H1 (cell line): ENCODE data around the gene C19orf25. TPM values are rescaled to one million over a fixed set of nuclear protein-coding genes. Genes with fewer than 3 reads are reported as not detected.

Experiments used
- CTCF ChIA-PET: fragments of 300-600 bp; sonication (Branson Sonifier 250); formaldehyde crosslinking; loops from one replicate; lab custom pipeline; 2021; ENCODE audit not compliant: partially characterized antibody; lab: Charles Lee
- POLR2A ChIA-PET: fragments of 300-600 bp; sonication (Branson Sonifier 250); formaldehyde crosslinking; loops from one replicate; lab custom pipeline; 2021; ENCODE audit warnings: inconsistent platforms; ENCODE audit not compliant: partially characterized antibody; lab: Charles Lee
- DNase-seq, 2 experiments: peaks; one replicate each; pipeline versions ENCODE4 v3.0.0 to v3.0.0-alpha.2; 2010 to 2022; ENCODE audit warnings: low spot score in 2 of 2, low read depth in 1 of 2, mixed read lengths in 1 of 2
- FAIRE-seq: peaks from 2 replicates; lab custom pipeline; 2011; peaks lifted over from hg19 to GRCh38; lab: Jason Lieb, UNC
- H2AFZ ChIP-seq: 2 replicates; pipeline ENCODE4 v1.8.1; 2012; ENCODE audit warnings: low read length, inconsistent platforms
- H2AK5ac ChIP-seq: 2 replicates; pipeline ENCODE4 v1.6.1; 2013; ENCODE audit warnings: low read depth, low read length
- H2BK120ac ChIP-seq: replicated peaks from 2 replicates; pipeline ENCODE3; 2013; ENCODE audit warnings: low read depth, low read length, inconsistent platforms
- H2BK12ac ChIP-seq: 2 replicates; pipeline ENCODE4 v1.6.1; 2013; ENCODE audit warnings: low read depth, low read length
- H2BK15ac ChIP-seq: 2 replicates; pipeline ENCODE4 v1.6.1; 2013; ENCODE audit warnings: low read length
- H2BK20ac ChIP-seq: 2 replicates; pipeline ENCODE4 v1.6.1; 2013; ENCODE audit warnings: low read length
- H2BK5ac ChIP-seq: 2 replicates; pipeline ENCODE4 v1.6.1; 2013; ENCODE audit warnings: low read depth, low read length
- H3K14ac ChIP-seq: 2 replicates; pipeline ENCODE4 v1.6.1; 2013; ENCODE audit warnings: inconsistent platforms; ENCODE audit not compliant: insufficient read length
- H3K18ac ChIP-seq: 2 replicates; pipeline ENCODE4 v1.6.1; 2013; ENCODE audit warnings: low read length; ENCODE audit errors: extremely low read depth
- H3K23ac ChIP-seq: 2 replicates; pipeline ENCODE4 v1.6.1; 2013; ENCODE audit warnings: inconsistent platforms; ENCODE audit not compliant: insufficient read length
- H3K23me2 ChIP-seq: 2 replicates; pipeline ENCODE4 v1.6.1; 2013; ENCODE audit warnings: low read depth, low read length
- H3K27ac ChIP-seq: 2 replicates; pipeline ENCODE4 v1.6.1; 2011; ENCODE audit warnings: low read depth, low read length, inconsistent platforms
- H3K27me3 ChIP-seq, 4 experiments: replicated peaks in 1 of 4; 1 replicate in 1 of 4; 2 replicates in 3 of 4; pipeline versions ENCODE4 v1.6.1 to v1.8.1; 2011 to 2013; ENCODE audit warnings: low read length in 3 of 4, mild to moderate bottlenecking in 3 of 4, inconsistent platforms in 2 of 4, mixed read lengths in 2 of 4, moderate library complexity in 1 of 4; ENCODE audit not compliant: control insufficient read depth in 3 of 4, insufficient read depth in 3 of 4; ENCODE audit errors: extremely low read depth in 1 of 4
- H3K36me3 ChIP-seq, 4 experiments: 2 replicates each; pipeline versions ENCODE4 v1.6.1 to v1.8.1; 2011 to 2013; ENCODE audit warnings: mild to moderate bottlenecking in 4 of 4, low read length in 3 of 4, moderate library complexity in 2 of 4, control low read depth in 1 of 4, inconsistent platforms in 1 of 4; ENCODE audit not compliant: insufficient read depth in 4 of 4, control insufficient read depth in 2 of 4
- H3K4ac ChIP-seq: replicated peaks from 2 replicates; pipeline ENCODE3; 2013; ENCODE audit warnings: low read length, low read depth, mixed read lengths, inconsistent platforms; ENCODE audit not compliant: insufficient read length
- H3K4me1 ChIP-seq, 4 experiments: replicated peaks in 1 of 4; 1 replicate in 1 of 4; 2 replicates in 3 of 4; pipeline versions ENCODE4 v1.6.1 to v1.8.1; 2011 to 2013; ENCODE audit warnings: low read length in 3 of 4, inconsistent platforms in 2 of 4, mixed read lengths in 1 of 4; ENCODE audit not compliant: insufficient read depth in 4 of 4, control insufficient read depth in 3 of 4
- H3K4me2 ChIP-seq, 2 experiments: 2 replicates each; pipeline versions ENCODE4 v1.6.1 to v1.8.1; 2011 to 2013; ENCODE audit warnings: low read depth in 2 of 2, low read length in 2 of 2, control low read depth in 1 of 2, inconsistent platforms in 1 of 2, mild to moderate bottlenecking in 1 of 2; ENCODE audit not compliant: insufficient read depth in 1 of 2
- H3K4me3 ChIP-seq, 4 experiments: fragments of 200-600, 300-600 bp in 1 of 4; sonication (generic), shearing (Covaris generic), sonication (Bioruptor Twin) in 1 of 4; 2 replicates each; pipeline versions ENCODE4 v1.5.1 to v1.8.1; 2011 to 2016; ENCODE audit warnings: low read length in 4 of 4, low read depth in 3 of 4, control low read depth in 2 of 4, inconsistent platforms in 2 of 4, mild to moderate bottlenecking in 2 of 4, mixed read lengths in 1 of 4, moderate library complexity in 1 of 4; ENCODE audit not compliant: insufficient read depth in 2 of 4; ENCODE audit errors: extremely low read depth in 1 of 4
- H3K56ac ChIP-seq: replicated peaks from 2 replicates; pipeline ENCODE3; 2013; ENCODE audit warnings: low read depth, mild to moderate bottlenecking, mixed read lengths, low read length, inconsistent platforms; ENCODE audit not compliant: insufficient read length
- H3K79me1 ChIP-seq: 2 replicates; pipeline ENCODE4 v1.6.1; 2013; ENCODE audit warnings: low read depth, low read length, control low read depth
- H3K79me2 ChIP-seq, 2 experiments: 2 replicates each; pipeline versions ENCODE4 v1.6.1 to v1.8.1; 2012 to 2013; ENCODE audit warnings: low read length in 2 of 2, mild to moderate bottlenecking in 2 of 2, inconsistent platforms in 1 of 2; ENCODE audit not compliant: insufficient read depth in 2 of 2, control insufficient read depth in 1 of 2
- H3K9ac ChIP-seq, 4 experiments: replicated peaks in 1 of 4; 1 replicate in 1 of 4; 2 replicates in 3 of 4; pipeline versions ENCODE4 v1.6.1 to v1.8.1; 2011 to 2013; ENCODE audit warnings: low read depth in 3 of 4, low read length in 3 of 4, control low read depth in 2 of 4, mild to moderate bottlenecking in 2 of 4, moderate library complexity in 2 of 4, inconsistent platforms in 1 of 4; ENCODE audit errors: extremely low read depth in 1 of 4
- H3K9me3 ChIP-seq, 2 experiments: 2 replicates each; pipeline versions ENCODE4 v1.6.1 to v1.8.1; 2012 to 2013; ENCODE audit warnings: mild to moderate bottlenecking in 2 of 2, moderate library complexity in 2 of 2, control low read depth in 1 of 2, inconsistent platforms in 1 of 2, low read depth in 1 of 2, low read length in 1 of 2, mixed read lengths in 1 of 2; ENCODE audit not compliant: insufficient read depth in 2 of 2
- H4K20me1 ChIP-seq, 2 experiments: replicated peaks in 1 of 2; 2 replicates each; pipeline versions ENCODE3 to v1.8.1; 2011 to 2013; ENCODE audit warnings: inconsistent platforms in 2 of 2, low read length in 2 of 2, mild to moderate bottlenecking in 1 of 2; ENCODE audit not compliant: insufficient read depth in 2 of 2, control insufficient read depth in 1 of 2
- H4K5ac ChIP-seq: 2 replicates; pipeline ENCODE4 v1.6.1; 2013; ENCODE audit warnings: low read length, low read depth, mixed read lengths, inconsistent platforms; ENCODE audit not compliant: insufficient read length
- H4K8ac ChIP-seq: 2 replicates; pipeline ENCODE4 v1.8.0; 2013; ENCODE audit warnings: mild to moderate bottlenecking, moderate library complexity, low read length, inconsistent platforms; ENCODE audit not compliant: insufficient read depth; ENCODE audit errors: extremely low read depth
- H4K91ac ChIP-seq: replicated peaks from 2 replicates; pipeline ENCODE3; 2013; ENCODE audit warnings: low read length, mixed read lengths, inconsistent platforms; ENCODE audit not compliant: insufficient read length
- BRCA1 ChIP-seq: IDR thresholded peaks from 2 replicates; pipeline ENCODE4 v1.6.1; 2012; ENCODE audit warnings: low read depth, low read length, improper control_type of control experiment
- CHD1 ChIP-seq: IDR thresholded peaks from 2 replicates; pipeline ENCODE4 v1.6.1; 2012; ENCODE audit warnings: low read depth, low read length, improper control_type of control experiment
- CREB1 ChIP-seq: IDR thresholded peaks from 2 replicates; pipeline ENCODE4 v1.6.1; 2012; ENCODE audit warnings: inconsistent platforms
- EZH2 ChIP-seq: fragments of 200-600 bp; sonication (generic); IDR thresholded peaks from 2 replicates; pipeline ENCODE4 v1.7.1; 2012; ENCODE audit warnings: low read depth, mild to moderate bottlenecking, moderate library complexity, low read length, inconsistent platforms; ENCODE audit not compliant: severe bottlenecking
- HDAC2 ChIP-seq, 2 experiments: fragments of 300-600 bp in 1 of 2; sonication (generic) in 1 of 2; IDR thresholded peaks; 2 replicates each; pipeline ENCODE4 v1.6.1; 2011 to 2012; ENCODE audit warnings: low read depth in 2 of 2, low read length in 2 of 2, mild to moderate bottlenecking in 2 of 2, moderate library complexity in 2 of 2, borderline replicate concordance in 1 of 2, inconsistent platforms in 1 of 2
- JUN ChIP-seq: IDR thresholded peaks from 2 replicates; pipeline ENCODE4 v1.6.1; 2011; ENCODE audit warnings: low read depth, mild to moderate bottlenecking, improper control_type of control experiment, low read length
- NRF1 ChIP-seq: IDR thresholded peaks from 2 replicates; pipeline ENCODE4 v1.6.1; 2011; ENCODE audit warnings: mild to moderate bottlenecking, low read depth, low read length, improper control_type of control experiment
- POLR2A ChIP-seq, 2 experiments: IDR thresholded peaks; 1 replicate in 1 of 2; 2 replicates in 1 of 2; pipeline ENCODE4 v1.6.1; 2011; ENCODE audit warnings: low read depth in 2 of 2, low read length in 2 of 2, mild to moderate bottlenecking in 2 of 2; ENCODE audit errors: control extremely low read depth in 1 of 2
- RAD21 ChIP-seq, 2 experiments: IDR thresholded peaks in 1 of 2; conservative IDR thresholded peaks in 1 of 2; 2 replicates each; pipeline ENCODE4 v1.6.1; 2011; ENCODE audit warnings: low read depth in 2 of 2, low read length in 2 of 2, improper control_type of control experiment in 1 of 2, inconsistent platforms in 1 of 2, mild to moderate bottlenecking in 1 of 2, moderate library complexity in 1 of 2
- SIRT6 ChIP-seq: IDR thresholded peaks from one replicate; pipeline ENCODE4 v1.7.1; 2012; ENCODE audit warnings: low read length, inconsistent platforms
- SP1 ChIP-seq: IDR thresholded peaks from 2 replicates; pipeline ENCODE4 v1.6.1; 2011; ENCODE audit warnings: low read depth, low read length
- WGBS, 2 experiments: shearing (Covaris generic) in 1 of 2; methylation state at CpG; one replicate each; pipeline versions ENCODE4 v1.1.6 to v1.1.7; 2013 to 2015; ENCODE audit warnings: low lambda C conversion rate in 2 of 2, mixed read lengths in 2 of 2, inconsistent platforms in 1 of 2, low coverage in 1 of 2, missing lambda C conversion rate in 1 of 2; ENCODE audit not compliant: insufficient replicate concordance in 2 of 2, insufficient coverage in 1 of 2, insufficient read length in 1 of 2; ENCODE audit errors: extremely low coverage in 1 of 2, missing lambda C conversion rate in 1 of 2; 5-methylcytosine and 5-hydroxymethylcytosine counted together
- polyA plus RNA-seq, 7 experiments: library from polyadenylated mRNA; depleted of rRNA in 3 of 7; stranded (reverse) in 5 of 7; unstranded in 2 of 7; fragments of >200 nt in 5 of 7; fragments of 200-250 nt in 2 of 7; gene quantifications; 1 replicate in 5 of 7; 2 replicates in 1 of 7; 4 replicates in 1 of 7; pipeline versions ENCODE4 v1.2.1 to v1.2.3, GENCODE V29; 2011 to 2013; ENCODE audit warnings: missing spikeins in 2 of 7, mixed read lengths in 2 of 7
- total RNA-seq: library from RNA; stranded (reverse); fragmentation: NEBNext Ultra II Directional; extraction: Animal tissue kit (Norgen Biotek cat#: 25700); gene quantifications from 2 replicates; pipeline ENCODE4 v1.2.1, GENCODE V29; 2021
- TF ChIP-seq, protein P1 (sequence below): IDR thresholded peaks from 2 replicates; pipeline ENCODE4 v1.6.1; 2012; ENCODE audit warnings: inconsistent platforms

Gene C19orf25
- total and polyA plus RNA-seq, 2 of the 8 experiments (the other 6 are each of a cell fraction or from before 2014, with no cell fraction given): 41.3 to 67.4 TPM

DNA sequence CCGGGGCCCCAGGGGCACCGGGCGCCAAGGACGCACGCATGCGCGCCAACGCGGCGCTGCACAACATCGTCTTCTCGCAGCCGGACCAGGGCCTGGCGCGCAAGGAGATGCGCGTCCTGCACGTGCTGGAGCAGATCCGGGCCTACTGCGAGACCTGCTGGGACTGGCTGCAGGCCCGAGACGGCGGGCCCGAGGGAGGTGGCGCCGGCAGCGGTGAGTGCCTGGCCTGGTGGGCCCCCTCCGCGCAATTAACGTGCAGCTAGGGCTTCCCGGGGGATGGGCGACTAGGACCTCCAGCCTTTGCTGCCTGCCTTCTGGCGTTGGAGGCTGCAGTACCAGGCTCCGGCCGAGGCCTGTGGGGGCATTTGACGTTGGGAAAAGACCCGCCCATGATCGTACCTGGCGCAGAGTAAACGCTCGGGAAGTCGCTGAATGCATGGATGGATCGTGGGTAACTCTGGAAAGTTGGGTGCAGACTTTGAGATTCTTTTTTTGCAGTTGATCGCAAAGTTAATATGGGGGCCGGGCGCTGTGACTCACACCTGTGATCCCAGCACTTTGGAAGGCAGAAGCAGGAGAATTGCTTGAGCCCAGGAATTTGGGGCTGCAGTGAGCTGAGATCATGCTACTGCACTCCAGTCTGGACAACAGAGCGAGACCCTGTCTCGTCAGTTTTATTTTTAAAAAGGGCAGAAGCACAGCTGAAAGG lies 21.8 kb downstream of the C19orf25 start:
- H3K23me2 ChIP-seq: peaks cover 3% of the 10 kb centered on the region; the same call in 1 of the 2 replicates
- no peak overlapping the region; a peak in 1 of 7 replicates for H3K9ac ChIP-seq
- H3K4me1 ChIP-seq: peaks cover 0 to 22% (median 18%) of the 10 kb centered on the region in 4 experiments; a peak in 6 of 7 replicates
- H3K23ac ChIP-seq: no peak overlapping the region
- H2AK5ac ChIP-seq: no peak overlapping the region
- no peak overlapping the region for H3K4ac ChIP-seq
- peak overlapping the region; percentile 79; the same call in 1 of the 2 replicates for H4K8ac ChIP-seq
- no peak overlapping the region for H2BK15ac ChIP-seq
- FAIRE-seq: no peak
- no peak overlapping the region for H2BK5ac ChIP-seq
- peaks cover 0 to 18% (median 10%) of the 10 kb centered on the region in 4 experiments; a peak in 4 of 7 replicates for H3K27me3 ChIP-seq
- ChIA-PET POLR2A (interaction anchor here (0.5 to 9.4 kb wide), 8 partner anchors 10 to 288 kb away, joined by 3 to 109 read pairs (median 7); no protein-coding TSS in a partner anchor), CTCF (interaction anchor here (0.7 to 6.9 kb wide), 10 partner anchors 10 to 86 kb away, joined by 3 to 54 read pairs (median 3); no protein-coding TSS in a partner anchor)
- no peak overlapping the region for H2BK120ac ChIP-seq
- no peaks in the 10 kb centered on the region for H3K79me2 ChIP-seq
- no peak overlapping the region for H2AFZ ChIP-seq
- no peak overlapping the region for H2BK12ac ChIP-seq
- H3K9me3 ChIP-seq: no peaks in the 10 kb centered on the region
- peak overlapping the region in 1 of 2 experiments; percentile 51; a peak in 1 of 4 replicates for H3K4me2 ChIP-seq
- H4K91ac ChIP-seq: no peak overlapping the region
- H4K20me1 ChIP-seq: peaks cover 2 to 6% of the 10 kb centered on the region in 2 experiments
- no peaks in the 10 kb centered on the region; the same call in 1 of the 2 replicates for H3K79me1 ChIP-seq
- H3K56ac ChIP-seq: no peak overlapping the region
- 63% methylated on average over 40 of the region's 48 CpGs; no CpG with 5 or more reads in 1 of the 2 experiments for WGBS, 2 experiments
- no peak overlapping the region for H3K27ac ChIP-seq
- no peak overlapping the region for H4K5ac ChIP-seq
- no peak overlapping the region for H3K18ac ChIP-seq
- no peak overlapping the region for H3K14ac ChIP-seq
- H2BK20ac ChIP-seq: no peak overlapping the region; the same call in 1 of the 2 replicates
- H3K36me3 ChIP-seq: peaks cover 0 to 2% (median 0%) of the 10 kb centered on the region in 4 experiments; a peak in 2 of 8 replicates
- no peak overlapping the region for H3K4me3 ChIP-seq
- no peak for DNase-seq
- TF ChIP-seq JUN (no peak), RAD21 (IDR thresholded peaks at IDR 0.05 in 1 of 2, conservative IDR thresholded peaks at IDR 0.05 in 1 of 2; ENCODE audit: low read depth in 2 of 2, low read length in 2 of 2) (peak; percentile 20 to 30; a peak in 3 of 4 replicates), POLR2A (IDR thresholded peaks at IDR 0.05; ENCODE audit: control extremely low read depth in 1 of 2, low read depth in 2 of 2, low read length in 2 of 2) (no peak), BRCA1 (no peak), EZH2 (no peak), CREB1 (no peak), HDAC2 (IDR thresholded peaks at IDR 0.05; ENCODE audit: borderline replicate concordance in 1 of 2, low read depth in 2 of 2, low read length in 2 of 2) (no peak), NRF1 (no peak), CHD1 (no peak), SP1 (no peak), SIRT6 (no peak)
- TF ChIP-seq, protein P1, sequence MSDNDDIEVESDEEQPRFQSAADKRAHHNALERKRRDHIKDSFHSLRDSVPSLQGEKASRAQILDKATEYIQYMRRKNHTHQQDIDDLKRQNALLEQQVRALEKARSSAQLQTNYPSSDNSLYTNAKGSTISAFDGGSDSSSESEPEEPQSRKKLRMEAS: peak; percentile 67; the same call in 1 of the 2 replicates
